NCI-H1436 treated with DMSO at 0.1 percent for 48 hours (cell line): ENCODE results near the gene NKAPD1.
A peak's percentile ranks its signal among the peaks of the same experiment; 100 is the strongest.
"Not testable (repeated sequence)": the region's sequence is repeated elsewhere in the genome, so short reads cannot be mapped to it uniquely, and the experiment has no call there.

Experiments used
- DNase-seq: peaks from one replicate; lab custom pipeline; 2025; lab: John Stamatoyannopoulos, UW

NKAPD1 gene, protein sequence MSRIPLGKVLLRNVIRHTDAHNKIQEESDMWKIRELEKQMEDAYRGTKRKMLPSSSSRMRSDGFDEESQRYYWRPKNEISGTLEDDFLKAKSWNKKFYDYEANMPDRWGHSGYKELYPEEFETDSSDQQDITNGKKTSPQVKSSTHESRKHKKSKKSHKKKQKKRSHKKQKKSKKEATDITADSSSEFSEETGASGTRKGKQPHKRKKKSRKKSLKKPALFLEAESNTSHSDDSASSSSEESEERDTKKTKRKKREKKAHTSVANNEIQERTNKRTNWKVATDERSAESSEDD

DNA sequence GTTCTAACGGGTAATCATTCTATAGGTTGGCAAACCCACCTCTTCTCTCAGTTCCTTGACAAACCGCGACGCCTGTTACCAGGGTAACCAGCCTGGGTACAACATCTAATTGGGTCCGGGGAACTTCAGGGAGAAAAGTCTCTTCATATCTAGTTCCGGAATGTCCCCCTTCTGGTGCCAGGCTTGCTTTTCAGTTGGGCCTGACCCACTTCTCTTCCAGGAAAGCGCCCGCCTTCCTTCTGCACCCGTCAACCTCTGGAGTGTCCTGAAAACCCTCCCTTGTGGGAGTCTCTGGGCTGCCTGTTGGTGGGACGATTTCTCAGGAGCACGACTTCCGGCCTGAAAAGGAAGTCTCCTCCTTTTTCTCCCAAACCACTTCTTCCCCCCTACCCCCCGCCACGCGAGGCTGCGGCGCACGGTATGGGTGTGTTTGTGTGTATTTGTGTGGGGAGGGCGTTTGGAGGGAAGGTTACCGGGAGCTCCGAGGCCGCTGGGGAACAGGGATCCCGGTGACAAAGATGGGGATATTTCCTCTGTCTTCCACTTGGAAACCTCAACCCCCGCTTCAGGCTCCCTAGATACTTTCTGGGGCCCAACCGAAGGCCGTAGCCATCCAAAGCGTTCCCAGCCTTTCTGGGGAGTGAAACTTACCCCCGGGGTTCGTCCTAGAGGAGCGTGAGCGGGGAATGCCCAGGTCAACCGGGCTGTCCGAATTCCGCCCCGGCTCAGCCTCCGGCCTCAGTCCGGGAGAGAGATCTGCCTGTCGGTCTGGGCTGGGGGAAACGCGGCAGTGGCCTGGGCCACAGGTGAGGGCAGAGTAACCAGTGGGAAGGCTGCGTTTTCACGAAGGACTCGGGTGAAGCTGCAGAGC, at the start of gene NKAPD1, which contains the start of gene PIH1D2:
Gene NKAPD1 (plus strand): TSS at position 359 of the 871 bp plus-strand sequence. CDS start 1,276 bp downstream, outside the sequence.
Gene PIH1D2 (minus strand): TSS at position 77 of the 871 bp plus-strand sequence. CDS start 843 bp downstream, outside the sequence.
- DNase-seq, result no peak

DNA sequence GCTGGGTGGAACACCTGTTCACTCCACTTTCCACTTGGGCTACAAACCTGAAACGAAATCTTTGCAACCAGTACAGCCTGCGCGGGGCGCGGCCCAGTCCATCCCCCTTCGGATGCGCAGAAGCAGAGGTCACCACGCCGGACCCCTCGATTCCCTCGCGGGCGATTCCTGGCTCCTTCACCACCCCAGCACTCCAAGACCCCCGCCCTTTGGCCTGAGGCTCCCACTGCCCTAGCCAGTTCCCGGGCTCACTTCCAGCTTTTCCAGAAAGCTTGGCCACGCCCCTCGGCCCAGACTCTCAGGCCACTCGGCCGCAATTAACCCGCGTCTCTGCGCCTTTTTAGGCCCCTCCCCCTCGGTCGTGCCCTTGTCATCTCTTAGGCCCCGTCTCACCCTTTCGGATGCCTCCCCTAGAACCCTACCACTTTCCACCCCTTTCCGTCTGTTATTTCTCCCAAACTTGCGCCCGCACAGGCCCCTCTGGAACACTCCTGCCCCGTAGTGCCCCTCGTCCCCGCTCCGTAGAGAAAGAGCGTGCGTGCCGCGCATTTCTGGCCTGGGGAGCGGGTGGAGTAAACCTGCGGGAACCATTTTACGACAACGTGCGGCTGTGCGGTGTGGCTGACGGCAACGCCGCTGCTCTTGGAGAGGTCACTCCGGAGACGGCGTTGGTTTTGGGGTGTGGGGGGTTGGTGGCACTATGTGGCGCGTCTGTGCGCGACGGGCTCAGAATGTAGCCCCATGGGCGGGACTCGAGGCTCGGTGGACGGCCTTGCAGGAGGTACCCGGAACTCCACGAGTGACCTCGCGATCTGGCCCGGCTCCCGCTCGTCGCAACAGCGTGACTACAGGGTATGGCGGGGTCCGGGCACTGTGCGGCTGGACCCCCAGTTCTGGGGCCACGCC, 49.1 kb upstream of the NKAPD1 start, which contains the start of gene DLAT:
Gene DLAT (plus strand): TSS at position 636 of the 906 bp plus-strand sequence. CDS start 65 bp downstream, at position 701.
- DNase-seq, result peak; percentile 3

DNA sequence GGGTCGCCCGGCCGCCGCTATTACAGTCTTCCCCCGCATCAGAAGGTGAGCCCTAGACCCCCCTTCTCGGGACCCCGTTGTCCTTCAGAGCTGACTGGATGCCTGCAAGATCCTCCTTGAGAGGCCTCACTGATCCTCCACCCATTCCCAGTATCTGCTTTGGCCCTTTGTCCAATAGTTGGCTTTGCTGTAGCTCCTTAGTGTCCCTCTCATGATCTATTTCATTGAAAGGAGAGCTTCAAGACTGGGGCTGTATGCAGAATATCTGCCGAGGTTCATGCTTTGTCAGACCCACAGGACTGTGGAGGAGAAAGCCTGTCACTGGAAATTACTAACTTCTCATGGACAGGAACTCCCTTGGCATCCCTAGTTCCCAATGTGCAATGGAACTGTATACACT, 48.4 kb upstream of the NKAPD1 start:
- DNase-seq, result no peak

DNA sequence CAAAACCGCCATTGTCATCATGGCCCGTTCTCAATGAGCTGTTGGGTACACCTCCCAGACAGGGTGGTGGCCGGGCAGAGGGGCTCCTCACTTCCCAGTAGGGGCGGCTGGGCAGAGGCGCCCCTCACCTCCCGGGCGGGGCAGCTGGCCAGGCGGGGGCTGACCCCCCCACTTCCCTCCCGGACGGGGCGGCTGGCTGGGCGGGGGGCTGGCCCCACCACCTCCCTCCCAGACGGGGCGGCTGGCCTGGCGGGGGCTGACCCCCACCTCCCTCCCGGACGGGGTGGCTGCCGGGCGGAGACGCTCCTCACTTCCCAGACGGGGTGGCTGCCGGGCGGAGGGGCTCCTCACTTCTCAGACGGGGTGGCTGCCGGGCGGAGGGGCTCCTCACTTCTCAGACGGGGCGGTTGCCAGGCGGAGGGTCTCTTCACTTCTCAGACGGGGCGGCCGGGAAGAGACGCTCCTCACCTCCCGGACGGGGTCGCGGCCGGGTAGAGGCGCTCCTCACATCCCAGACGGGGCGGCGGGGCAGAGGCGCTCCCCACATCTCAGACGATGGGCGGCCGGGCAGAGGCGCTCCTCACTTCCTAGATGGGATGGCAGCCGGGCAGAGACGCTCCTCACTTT, 47.2 kb upstream of the NKAPD1 start:
- DNase-seq, result not testable (repeated sequence)

DNA sequence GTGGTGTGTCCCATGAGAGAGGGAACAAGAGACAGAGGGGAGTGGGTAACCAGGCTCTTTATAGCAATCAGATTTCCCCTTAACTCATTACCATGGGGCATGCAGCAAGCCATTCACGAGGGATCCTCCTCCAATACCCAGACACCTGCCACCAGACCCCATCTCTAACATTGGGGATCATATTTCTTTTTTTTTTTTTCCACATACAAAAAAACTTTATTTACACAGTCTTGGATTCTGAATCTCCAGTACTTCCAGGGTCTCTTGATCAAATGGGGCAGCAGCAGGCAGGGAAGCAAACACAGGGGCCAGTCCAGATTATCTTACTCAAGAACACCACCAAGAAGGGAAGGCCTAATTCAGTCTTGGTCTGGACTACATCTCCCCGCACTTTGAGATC, 44.6 kb upstream of the NKAPD1 start:
- DNase-seq, result no peak

DNA sequence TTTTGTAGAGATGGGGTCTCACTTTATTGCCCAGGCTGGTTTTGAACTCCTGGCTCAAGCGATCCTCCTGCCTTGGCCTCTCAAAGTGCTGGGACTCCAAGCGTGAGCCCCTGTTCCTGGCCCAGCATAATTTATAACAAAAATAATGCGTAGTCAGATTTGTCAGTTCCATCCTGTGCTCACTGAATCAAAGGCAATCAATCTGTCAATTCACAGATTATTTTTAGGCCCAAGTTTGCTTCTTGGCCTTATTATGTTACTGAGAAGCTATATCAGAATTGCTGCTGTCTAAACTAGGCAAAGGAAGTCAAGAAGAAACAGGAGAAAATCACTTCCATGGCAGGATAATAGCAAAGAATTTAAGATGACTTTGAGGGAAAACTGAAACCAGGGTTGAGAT, 40.2 kb upstream of the NKAPD1 start:
- DNase-seq, result no peak

DNA sequence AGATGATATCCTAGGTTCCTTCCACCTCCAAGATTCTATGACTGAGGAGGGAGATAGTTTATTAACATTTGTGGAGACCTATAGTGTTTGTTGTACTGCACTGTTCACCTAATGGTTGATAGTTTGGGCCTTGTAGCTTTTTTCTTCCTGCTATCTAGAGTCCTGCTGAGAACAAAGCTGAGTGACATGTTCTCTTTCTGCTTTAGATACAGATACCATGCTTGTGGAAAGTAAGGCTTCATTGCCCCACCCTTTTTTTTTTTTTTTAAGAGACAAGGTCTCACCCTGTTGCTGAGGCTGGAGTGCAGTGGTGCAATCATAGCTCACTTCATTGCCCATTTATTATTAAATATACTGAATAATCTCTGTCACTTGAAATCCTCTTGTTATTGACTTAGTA, 36.6 kb upstream of the NKAPD1 start:
- no peak for DNase-seq

DNA sequence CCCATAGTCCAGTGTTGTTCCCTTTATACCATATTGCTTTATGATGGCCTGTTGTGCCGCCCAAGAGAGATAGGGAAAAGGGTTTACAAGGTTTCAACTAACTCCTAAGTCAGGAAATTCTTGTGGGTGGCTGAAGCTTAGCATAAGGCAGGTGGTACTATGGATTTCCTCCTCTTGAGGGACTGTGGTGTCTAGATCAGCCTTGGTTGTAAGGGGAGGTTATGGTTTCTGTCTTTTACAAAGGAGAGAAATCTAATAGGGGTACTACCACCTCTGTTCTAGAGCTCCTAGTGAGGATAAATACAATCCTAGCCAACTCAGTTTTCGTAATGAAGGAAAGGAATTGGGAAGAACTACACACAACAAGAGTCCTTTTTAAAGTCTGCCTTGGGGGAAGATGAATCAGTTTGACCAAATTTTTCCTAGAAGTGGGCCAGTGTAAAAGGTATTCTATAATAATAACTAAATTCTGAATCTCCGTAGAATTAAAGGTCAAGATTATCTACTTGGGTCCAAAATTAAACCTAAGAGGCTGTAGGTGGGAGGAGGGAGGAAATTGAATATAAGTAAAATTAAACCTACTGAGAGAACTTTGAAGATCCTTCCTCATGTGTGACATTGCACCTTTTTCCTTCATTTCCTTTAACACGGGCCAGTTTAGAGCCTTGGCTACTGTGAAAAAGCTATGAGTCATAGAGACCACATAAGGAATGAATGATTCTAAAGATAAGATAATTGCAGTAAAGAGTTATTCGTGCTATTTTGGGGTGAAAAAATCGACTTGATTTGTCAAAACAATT, 31.7 kb upstream of the NKAPD1 start:
- no peak for DNase-seq

DNA sequence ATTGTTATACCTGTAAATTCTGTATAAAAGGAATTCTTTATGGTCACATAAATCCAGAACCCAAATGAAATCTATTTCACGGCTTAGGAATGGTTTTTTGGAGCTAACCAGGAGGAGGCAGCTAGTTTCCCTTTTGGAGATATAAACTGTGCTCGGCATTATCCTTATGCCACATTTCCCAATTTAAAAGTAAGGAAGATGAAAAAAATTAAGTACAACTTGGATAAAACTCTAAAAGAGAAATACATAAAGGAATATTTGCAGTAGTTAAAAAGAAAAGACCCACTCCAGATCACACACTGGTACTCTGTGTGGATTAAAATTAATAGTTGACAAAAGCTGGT, 31.2 kb upstream of the NKAPD1 start:
- no peak for DNase-seq

DNA sequence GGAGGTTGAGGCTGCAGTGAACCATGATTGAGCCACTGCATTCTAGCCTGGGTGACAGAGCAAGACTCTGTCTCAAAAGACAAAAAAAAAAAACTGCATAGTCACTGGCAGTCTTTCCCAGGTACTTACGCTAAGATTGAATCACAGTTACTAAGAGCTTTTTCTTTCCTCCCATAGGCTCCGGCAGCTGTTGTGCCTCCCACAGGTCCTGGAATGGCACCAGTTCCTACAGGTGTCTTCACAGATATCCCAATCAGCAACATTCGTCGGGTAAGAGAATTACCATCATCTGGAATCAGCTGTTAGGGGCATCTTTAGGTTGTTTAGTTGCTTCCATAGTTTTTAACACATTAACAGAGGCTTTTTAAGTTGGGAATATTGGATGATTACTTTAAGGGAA, 29.1 kb upstream of the NKAPD1 start:
- no peak for DNase-seq

DNA sequence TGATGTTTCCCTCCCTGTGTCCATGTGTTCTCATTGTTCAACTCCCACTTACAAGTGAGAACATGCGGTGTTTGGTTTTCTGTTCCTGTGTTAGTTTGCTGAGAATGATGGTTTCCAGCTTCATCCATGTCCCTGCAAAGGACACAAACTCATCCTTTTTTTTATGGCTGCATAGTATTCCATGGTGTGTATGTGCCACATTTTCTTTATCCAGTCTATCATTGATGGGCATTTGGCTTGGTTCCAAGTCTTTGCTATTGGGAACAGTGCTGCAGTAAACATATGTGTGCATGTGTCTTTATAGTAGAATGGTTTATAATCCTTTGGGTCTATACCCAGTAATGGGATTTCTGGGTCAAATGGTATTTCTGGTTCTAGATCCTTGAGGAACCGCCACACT, 27.5 kb upstream of the NKAPD1 start:
- DNase-seq, result not testable (repeated sequence)

DNA sequence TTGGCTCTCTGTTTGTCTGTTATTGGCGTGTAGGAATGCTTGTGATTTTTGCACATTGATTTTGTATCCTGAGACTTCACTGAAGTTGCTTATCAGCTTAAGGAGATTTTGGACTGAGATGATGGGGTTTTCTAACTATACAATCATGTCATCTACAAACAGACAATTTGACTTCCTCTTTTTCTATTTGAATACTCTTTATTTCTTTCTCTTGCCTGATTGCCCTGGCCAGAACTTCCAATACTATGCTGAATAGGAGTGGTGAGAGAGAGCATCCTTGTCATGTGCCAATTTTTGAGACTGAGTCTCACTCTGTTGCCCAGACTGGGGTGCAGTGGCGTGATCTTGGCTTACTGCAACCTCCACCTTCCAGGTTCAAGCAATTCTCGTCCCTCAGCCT, 25.8 kb upstream of the NKAPD1 start:
- not testable (repeated sequence) for DNase-seq

DNA sequence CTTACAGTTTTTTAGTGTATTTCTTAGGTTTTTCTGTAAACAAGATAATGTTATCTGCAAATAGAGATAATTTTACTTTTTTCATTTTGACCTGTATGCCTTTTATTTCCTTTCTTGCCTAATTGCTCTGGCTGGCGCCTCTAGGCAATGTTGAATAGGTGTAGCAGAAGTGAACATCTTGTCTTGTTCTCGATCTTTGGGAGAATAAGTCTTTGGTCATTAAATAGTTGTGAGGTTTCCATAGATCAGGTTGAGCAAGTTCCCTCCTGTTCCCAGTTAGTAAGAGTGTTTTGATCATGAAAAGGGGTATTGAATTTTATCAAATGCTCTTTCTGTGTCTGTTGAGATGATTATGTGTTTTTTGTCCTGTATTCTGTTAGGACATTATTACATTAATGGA, 24.3 kb upstream of the NKAPD1 start:
- DNase-seq, result no peak

DNA sequence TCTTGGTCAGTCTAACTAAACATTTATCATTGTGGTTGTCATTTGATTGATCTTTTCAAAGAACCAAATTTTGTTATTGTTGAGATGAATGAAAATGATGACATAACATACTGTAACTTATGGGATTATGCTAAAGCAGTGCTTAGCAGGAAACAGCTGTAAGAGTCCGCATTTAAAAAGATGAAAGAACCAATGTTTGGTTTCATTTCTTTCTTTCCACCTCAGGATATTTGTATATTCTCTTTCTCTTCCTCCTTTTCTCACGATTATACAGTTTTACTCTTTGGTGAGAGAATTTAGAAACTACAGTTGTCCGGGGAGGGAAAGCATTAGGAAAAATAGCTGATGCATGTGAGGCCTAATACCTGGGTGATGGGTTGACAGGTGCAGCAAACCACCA, 23.4 kb upstream of the NKAPD1 start:
- no peak for DNase-seq

DNA sequence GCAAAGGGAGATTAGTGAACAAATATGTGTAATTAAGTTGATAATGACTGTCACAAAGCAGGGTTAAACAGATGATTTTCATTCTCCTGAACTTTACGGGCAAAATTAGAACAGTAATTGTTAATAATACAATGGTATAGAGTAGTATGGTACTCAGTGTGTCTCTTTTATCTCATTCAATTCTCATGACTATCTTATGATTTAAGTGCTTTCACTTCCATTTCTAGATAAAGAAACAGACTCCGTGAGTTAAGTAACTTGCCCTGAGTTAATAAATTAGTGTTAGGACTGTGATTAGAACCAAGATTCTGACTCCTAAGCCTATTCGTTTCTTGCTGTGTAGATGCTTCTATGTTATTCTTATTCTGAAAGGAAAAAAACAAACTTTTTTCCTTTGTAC, 22.3 kb upstream of the NKAPD1 start:
- no peak for DNase-seq

DNA sequence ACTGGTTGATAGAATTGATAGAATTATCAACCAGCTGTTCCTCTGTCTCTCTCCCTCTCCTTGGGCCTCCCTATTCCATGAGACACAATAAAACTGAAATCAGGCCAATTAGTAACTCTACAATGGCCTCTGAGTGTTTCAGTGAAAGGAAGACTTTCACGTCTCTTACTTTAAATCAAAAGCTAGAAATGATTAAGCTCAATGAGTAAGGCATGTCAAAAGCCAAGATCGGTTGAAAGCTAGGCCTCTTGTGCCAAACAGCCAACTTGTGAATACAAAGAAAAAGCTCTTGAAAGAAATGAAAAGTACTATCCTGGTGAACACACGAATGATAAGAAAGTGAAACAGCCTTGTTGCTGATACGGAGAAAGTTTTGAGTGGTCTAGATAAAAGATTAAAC, 16.9 kb upstream of the NKAPD1 start:
- DNase-seq, result no peak

DNA sequence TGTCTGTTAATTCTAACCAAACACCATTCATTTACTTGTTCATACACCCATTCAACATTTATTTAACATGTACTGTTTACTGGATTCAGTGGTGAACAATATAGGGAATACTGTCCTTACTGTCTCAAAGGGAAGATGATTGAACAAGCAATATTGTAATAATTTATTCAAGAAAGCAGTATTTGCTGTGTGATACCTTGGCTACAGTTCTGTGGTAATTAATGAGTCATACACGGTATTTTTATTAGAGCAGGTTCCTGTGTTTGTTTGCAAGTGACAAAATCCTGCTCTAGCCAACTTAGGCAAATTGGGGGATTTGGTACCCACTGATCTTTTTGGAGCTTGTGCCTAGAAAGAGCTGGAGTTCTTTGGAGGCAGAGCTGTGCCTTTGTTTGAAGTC, 16.0 kb upstream of the NKAPD1 start:
- no peak for DNase-seq

DNA sequence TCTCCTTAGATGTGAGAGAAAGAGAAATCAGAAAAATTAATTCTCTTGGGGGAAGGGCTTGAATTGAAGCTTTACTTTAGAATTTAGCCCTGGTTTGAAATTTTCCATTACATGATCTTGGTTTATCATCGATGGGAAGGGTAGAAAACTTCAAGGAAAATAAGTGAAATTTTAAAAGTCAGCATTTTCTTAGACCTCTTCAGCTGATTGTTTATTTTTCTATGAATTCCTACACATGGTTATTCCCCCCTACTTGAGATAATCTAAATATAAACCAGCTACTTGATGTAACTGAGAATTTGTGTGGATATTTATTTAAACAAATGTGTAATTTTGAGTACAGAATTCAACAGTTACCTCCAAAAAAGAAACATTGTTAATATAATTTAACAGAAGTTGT, 11.2 kb upstream of the NKAPD1 start:
- no peak for DNase-seq

DNA sequence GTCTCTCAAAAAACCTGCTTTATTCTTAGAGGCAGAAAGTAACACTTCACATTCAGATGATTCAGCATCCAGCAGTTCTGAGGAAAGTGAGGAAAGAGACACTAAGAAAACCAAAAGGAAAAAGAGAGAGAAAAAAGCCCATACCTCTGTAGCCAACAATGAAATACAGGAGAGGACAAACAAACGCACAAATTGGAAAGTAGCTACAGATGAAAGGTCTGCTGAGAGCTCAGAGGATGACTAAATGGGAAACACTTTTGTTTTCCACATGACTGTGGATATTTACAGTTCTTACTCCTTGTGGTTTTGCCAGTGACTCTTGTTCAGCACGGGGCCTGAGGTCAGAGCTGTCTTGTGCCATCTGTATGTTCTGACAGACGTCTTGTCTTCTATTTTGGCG, 8.6 kb downstream of the NKAPD1 start:
- DNase-seq, result no peak

DNA sequence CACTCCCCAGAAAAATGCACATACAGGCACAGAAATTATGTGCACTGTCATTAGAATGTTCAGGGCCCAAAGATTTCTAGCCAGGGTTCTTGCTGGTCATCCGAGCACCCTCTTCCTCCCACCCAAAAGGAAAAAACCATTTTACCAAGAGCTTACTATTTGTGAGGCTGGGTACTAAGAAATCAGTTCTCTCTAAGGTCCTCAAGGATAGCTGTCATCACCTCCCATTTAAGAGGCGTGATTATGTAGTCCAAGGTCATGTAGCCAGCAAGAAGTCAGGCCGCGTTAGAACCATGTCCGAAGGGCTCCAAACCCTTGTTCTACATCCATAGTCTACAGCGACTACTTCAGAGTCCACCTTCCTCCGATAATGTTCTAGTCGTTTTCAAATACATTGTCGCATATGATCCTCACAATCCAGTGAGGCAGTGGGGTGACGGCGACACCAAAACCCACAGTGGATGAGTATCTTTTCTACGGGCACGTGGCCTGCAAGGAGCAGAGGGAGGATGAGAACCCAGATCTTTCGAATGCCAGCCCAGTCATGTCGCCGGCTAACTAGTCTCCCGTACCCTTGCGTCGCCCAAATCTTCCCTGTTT, 11.8 kb downstream of the NKAPD1 start:
- DNase-seq, result no peak
